ENCODE data around the gene CCDC141.

CCDC141 gene

GRCh38 chr2:178827739-178828485 is 222.0 kb downstream of the CCDC141 start:
- no peak for DNase-seq (ENCODE audit: low read depth in 3 of 3)

GRCh38 chr2:178827111-178827510 is 222.8 kb downstream of the CCDC141 start:
- no peak for DNase-seq (ENCODE audit: low read depth in 3 of 3)

GRCh38 chr2:178825183-178825582 is 224.8 kb downstream of the CCDC141 start:
- DNase-seq (ENCODE audit: low read depth in 3 of 3) = no peak

- no peak for DNase-seq (ENCODE audit: low read depth in 3 of 3)
These were observed 225.8 kb downstream of the CCDC141 start for GRCh38 chr2:178824181-178824580.

GRCh38 chr2:178819992-178820391 is 229.9 kb downstream of the CCDC141 start:
- no peak for DNase-seq (ENCODE audit: low read depth in 3 of 3)

GRCh38 chr2:178819147-178819875 is 230.6 kb downstream of the CCDC141 start:
- DNase-seq (ENCODE audit: low read depth in 3 of 3) = no peak

- no peak for DNase-seq (ENCODE audit: low read depth in 3 of 3)
These were observed 238.0 kb downstream of the CCDC141 start for GRCh38 chr2:178811901-178812300.

- DNase-seq (ENCODE audit: low read depth in 3 of 3) = no peak
These were observed 238.9 kb downstream of the CCDC141 start for GRCh38 chr2:178811045-178811444.

- no peak for DNase-seq (ENCODE audit: low read depth in 3 of 3)
These were observed 239.5 kb downstream of the CCDC141 start for GRCh38 chr2:178810422-178810821.

- no peak for DNase-seq (ENCODE audit: low read depth in 3 of 3)
These were observed 242.5 kb downstream of the CCDC141 start, which contains the start of gene TTN for GRCh38 chr2:178807227-178808008. TSS of gene TTN (minus strand) at chr2:178807423. CDS start at chr2:178804642, 2,781 bp downstream.

GRCh38 chr2:178806543-178806942 is 243.4 kb downstream of the CCDC141 start:
- no peak for DNase-seq (ENCODE audit: low read depth in 3 of 3)

GRCh38 chr2:178805457-178805856 is 244.5 kb downstream of the CCDC141 start:
- no peak for DNase-seq (ENCODE audit: low read depth in 3 of 3)

GRCh38 chr2:178804791-178805190 is 245.1 kb downstream of the CCDC141 start:
- DNase-seq (ENCODE audit: low read depth in 3 of 3) = no peak

- no peak for DNase-seq (ENCODE audit: low read depth in 3 of 3)
These were observed 249.4 kb downstream of the CCDC141 start for GRCh38 chr2:178800510-178800909.

GRCh38 chr2:178799305-178799704 is 250.6 kb downstream of the CCDC141 start:
- DNase-seq (ENCODE audit: low read depth in 3 of 3) = no peak

GRCh38 chr2:178796079-178796677 is 253.8 kb downstream of the CCDC141 start:
- DNase-seq (ENCODE audit: low read depth in 3 of 3) = no peak

GRCh38 chr2:178787934-178788333 is 262.0 kb downstream of the CCDC141 start:
- no peak for DNase-seq (ENCODE audit: low read depth in 3 of 3)

- no peak for DNase-seq (ENCODE audit: low read depth in 3 of 3)
These were observed 262.8 kb downstream of the CCDC141 start for GRCh38 chr2:178787155-178787554.

GRCh38 chr2:178783889-178784288 is 266.0 kb downstream of the CCDC141 start:
- no peak for DNase-seq (ENCODE audit: low read depth in 3 of 3)

GRCh38 chr2:178782236-178782635 is 267.7 kb downstream of the CCDC141 start:
- DNase-seq (ENCODE audit: low read depth in 3 of 3) = no peak

All from stimulated activated CD4-positive, alpha-beta T cell treated with anti-CD3 and anti-CD28 coated beads, TNF-alpha, amount 100 ng/mL, for 4 hours (primary cell).